ENCODE measurements around the gene F10.

- TF ChIP-seq POLR2A (IDR thresholded peaks at IDR 0.05; ENCODE audit: low read depth, low read length) (no peak), POLR2AphosphoS5 (IDR thresholded peaks at IDR 0.05; ENCODE audit: low read depth, low read length) (no peak), TAF1 (IDR thresholded peaks at IDR 0.05; ENCODE audit: borderline replicate concordance, low read depth, low read length) (no peak)
These were observed 41.9 kb downstream of the F10 start for GRCh38 chr13:113164492-113164891.
